Astrocyte (in vitro differentiated cells and primary cell): ENCODE results near the gene ST8SIA5.

Experiments
- EZH2 ChIP-seq: IDR thresholded peaks from 2 replicates; pipeline ENCODE4 v1.6.1; 2012; ENCODE audit warnings: mild to moderate bottlenecking, low read length, inconsistent platforms; ENCODE audit not compliant: insufficient read depth
- TF ChIP-seq, protein P1 (sequence below): IDR thresholded peaks from 2 replicates; pipeline ENCODE4 v1.5.1; 2011; ENCODE audit warnings: low read depth, mild to moderate bottlenecking, inconsistent platforms, low read length, moderate library complexity; ENCODE audit not compliant: insufficient read depth

DNA sequence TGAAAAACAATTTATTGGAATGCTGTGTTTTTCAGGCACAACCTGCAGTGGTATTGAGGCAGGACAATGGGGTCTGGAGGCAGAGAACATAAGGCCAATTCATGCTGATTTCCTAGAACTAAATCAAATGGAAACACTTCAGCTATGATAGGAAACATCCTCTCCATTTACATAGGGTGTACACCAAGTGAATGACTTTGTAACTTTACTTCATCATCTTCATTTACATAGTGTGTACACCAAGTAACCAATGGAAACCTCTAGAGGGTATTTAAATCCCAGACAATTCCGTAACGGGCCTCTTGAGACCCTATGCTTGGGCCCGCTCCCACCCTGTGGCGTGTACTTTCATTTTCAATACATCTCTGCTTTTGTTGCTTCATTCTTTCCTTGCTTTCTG lies 32.2 kb upstream of the ST8SIA5 start:
- TF ChIP-seq EZH2: no peak
- TF ChIP-seq, protein P1, sequence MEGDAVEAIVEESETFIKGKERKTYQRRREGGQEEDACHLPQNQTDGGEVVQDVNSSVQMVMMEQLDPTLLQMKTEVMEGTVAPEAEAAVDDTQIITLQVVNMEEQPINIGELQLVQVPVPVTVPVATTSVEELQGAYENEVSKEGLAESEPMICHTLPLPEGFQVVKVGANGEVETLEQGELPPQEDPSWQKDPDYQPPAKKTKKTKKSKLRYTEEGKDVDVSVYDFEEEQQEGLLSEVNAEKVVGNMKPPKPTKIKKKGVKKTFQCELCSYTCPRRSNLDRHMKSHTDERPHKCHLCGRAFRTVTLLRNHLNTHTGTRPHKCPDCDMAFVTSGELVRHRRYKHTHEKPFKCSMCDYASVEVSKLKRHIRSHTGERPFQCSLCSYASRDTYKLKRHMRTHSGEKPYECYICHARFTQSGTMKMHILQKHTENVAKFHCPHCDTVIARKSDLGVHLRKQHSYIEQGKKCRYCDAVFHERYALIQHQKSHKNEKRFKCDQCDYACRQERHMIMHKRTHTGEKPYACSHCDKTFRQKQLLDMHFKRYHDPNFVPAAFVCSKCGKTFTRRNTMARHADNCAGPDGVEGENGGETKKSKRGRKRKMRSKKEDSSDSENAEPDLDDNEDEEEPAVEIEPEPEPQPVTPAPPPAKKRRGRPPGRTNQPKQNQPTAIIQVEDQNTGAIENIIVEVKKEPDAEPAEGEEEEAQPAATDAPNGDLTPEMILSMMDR: no peak
